ENCODE results near the gene UGT3A1. TPM values are rescaled to one million over a fixed set of nuclear protein-coding genes. Genes with fewer than 3 reads are reported as not detected.
"Not testable (repeated sequence)": the region's sequence is repeated elsewhere in the genome, so short reads cannot be mapped to it uniquely, and the experiment has no call there.

UGT3A1 gene
- total and polyA plus RNA-seq, 11 donors = not detected

GRCh38 chr5:35990520-35990919 is 670 bp downstream of the UGT3A1 start:
- no peak for TF ChIP-seq CTCF (IDR thresholded peaks at IDR 0.05)
- no peak for TF ChIP-seq POLR2A (IDR thresholded peaks at IDR 0.05)
- DNase-seq (no peak), ATAC-seq (no peak)
- Histone ChIP-seq H3K4me3 (no peak overlapping the region), H3K27me3 (peaks cover 0 to 19% (median 0%) of the 10 kb centered on the region in 9 donors), H3K9me3 (no peaks in the 10 kb centered on the region), H3K4me1 (no peaks in the 10 kb centered on the region), H3K36me3 (no peaks in the 10 kb centered on the region), H3K27ac (no peak overlapping the region)
- intact Hi-C loops (cut with DNase I) = no loop called here
- WGBS, 4 donors = 24 to 30% (median 29%) methylated on average over 12 of the region's 12 CpGs

- WGBS, 4 donors = 57 to 73% (median 64%) methylated on average over 4 of the region's 4 CpGs
- TF ChIP-seq CTCF (IDR thresholded peaks at IDR 0.05) (no peak), POLR2A (IDR thresholded peaks at IDR 0.05) (no peak)
- no peak overlapping the region for H3K4me3 ChIP-seq
- H3K9me3 ChIP-seq = no peaks in the 10 kb centered on the region
- H3K27me3 ChIP-seq = peaks cover 0 to 19% (median 0%) of the 10 kb centered on the region in 9 donors
- DNase-seq (no peak), ATAC-seq (no peak)
- intact Hi-C loops (cut with DNase I) = loop anchor here in 1 of 10 donors (10.0 kb wide), 1 partner anchor 834 kb away; no protein-coding TSS in a partner anchor
- no peaks in the 10 kb centered on the region for H3K4me1 ChIP-seq
- H3K36me3 ChIP-seq = no peaks in the 10 kb centered on the region
- H3K27ac ChIP-seq = no peak overlapping the region
These were observed 2.7 kb downstream of the UGT3A1 start for GRCh38 chr5:35988529-35988928.

GRCh38 chr5:35987776-35988175 is 3.4 kb downstream of the UGT3A1 start:
- Histone ChIP-seq H3K9me3 (no peaks in the 10 kb centered on the region), H3K4me1 (no peaks in the 10 kb centered on the region), H3K4me3 (no peak overlapping the region), H3K36me3 (no peaks in the 10 kb centered on the region), H3K27me3 (peaks cover 0 to 19% (median 0%) of the 10 kb centered on the region in 9 donors), H3K27ac (no peak overlapping the region)
- no peak for TF ChIP-seq POLR2A (IDR thresholded peaks at IDR 0.05)
- TF ChIP-seq CTCF (IDR thresholded peaks at IDR 0.05) = no peak
- 49 to 51% (median 50%) methylated on average over 3 of the region's 3 CpGs for WGBS, 4 donors
- DNase-seq = no peak
- ATAC-seq = no peak
- intact Hi-C loops (cut with DNase I) = loop anchor here in 1 of 10 donors (10.0 kb wide), 1 partner anchor 833 kb away; no protein-coding TSS in a partner anchor

- intact Hi-C loops (cut with DNase I) = loop anchor here in 1 of 10 donors (10.0 kb wide), 1 partner anchor 825 kb away; no protein-coding TSS in a partner anchor
- Histone ChIP-seq H3K9me3 (peaks cover 0 to 12% (median 0%) of the 10 kb centered on the region in 12 donors), H3K4me3 (no peak overlapping the region), H3K27me3 (no peaks in the 10 kb centered on the region), H3K27ac (no peak overlapping the region), H3K36me3 (no peaks in the 10 kb centered on the region), H3K4me1 (no peaks in the 10 kb centered on the region)
- TF ChIP-seq POLR2A (IDR thresholded peaks at IDR 0.05) (no peak), CTCF (IDR thresholded peaks at IDR 0.05) (no peak)
- ATAC-seq (no peak), DNase-seq (no peak)
These were observed 11.5 kb downstream of the UGT3A1 start for GRCh38 chr5:35979715-35980114.

- H3K4me1 ChIP-seq; H3K9me3 ChIP-seq; DNase-seq; H3K27ac ChIP-seq; H3K4me3 ChIP-seq; intact Hi-C loops (cut with DNase I); H3K36me3 ChIP-seq; H3K27me3 ChIP-seq; ATAC-seq: not testable (repeated sequence)
- WGBS, 4 donors = 49 to 76% (median 60%) methylated on average over 3 of the region's 3 CpGs
These were observed 14.3 kb downstream of the UGT3A1 start for GRCh38 chr5:35976859-35977258.

Data from heart left ventricle (tissue), 16 donors.